Right lobe of liver (tissue), 4 donors: ENCODE results near the gene ITPRIPL1.

Source experiments
- CTCF ChIP-seq, 4 donors: fragments of 200-600 bp in 3 of 4; fragments of 450-650 bp in 1 of 4; IDR thresholded peaks; one replicate each; pipeline versions ENCODE4 v1.5.1 to v1.8.0; 2016 to 2022; ENCODE audit warnings: antibody characterized with exemption in 4 of 4, mild to moderate bottlenecking in 2 of 4
- POLR2A ChIP-seq: fragments of 450-650 bp; IDR thresholded peaks from one replicate; pipeline ENCODE4 v1.6.1; 2017; ENCODE audit warnings: antibody characterized with exemption, mild to moderate bottlenecking
- donor health status: DM: no; HTN: no; CAD: no.
- donor health status: DM: no; HTN: no; CAD: no.
- donor health status: DM: no; HTN: yes; CAD: no.

- no peak for TF ChIP-seq CTCF (IDR thresholded peaks at IDR 0.05)
- no peak for TF ChIP-seq POLR2A
These were observed 20.8 kb downstream of the ITPRIPL1 start for GRCh38 chr2:96345868-96346462.
